HT1080 (cell line): ENCODE measurements around the gene SIX5. TPM values are rescaled to one million over a fixed set of nuclear protein-coding genes. Genes with fewer than 3 reads are reported as not detected.

ENCODE experiments used
- DNase-seq: peaks from one replicate; pipeline ENCODE4 v3.0.0-alpha.2; 2015; ENCODE audit warnings: low read depth
- total RNA-seq: library from RNA; depleted of rRNA; stranded (reverse); fragments of >200 nt; shearing (Covaris generic); gene quantifications from 2 replicates; pipeline ENCODE4 v1.2.3, GENCODE V29; 2014

SIX5 gene
- total RNA-seq, 1 experiment from 2014 or later: 7.7 TPM

- no peak for DNase-seq
Observed at GRCh38 chr19:45793178-45793564, 24.1 kb upstream of the SIX5 start.

- peak; percentile 98 for DNase-seq
Observed at GRCh38 chr19:45792470-45793177, 23.6 kb upstream of the SIX5 start, which contains the start of gene DMWD. DMWD (minus strand) TSS chr19:45792845; CDS start chr19:45792756, 89 bp downstream.

GRCh38 chr19:45791744-45792469, 22.9 kb upstream of the SIX5 start:
- no peak for DNase-seq

- DNase-seq: no peak
Observed at GRCh38 chr19:45790942-45791341, 21.9 kb upstream of the SIX5 start.

- no peak for DNase-seq
Observed at GRCh38 chr19:45789035-45789786, 20.2 kb upstream of the SIX5 start.

GRCh38 chr19:45786533-45786894, 17.5 kb upstream of the SIX5 start:
- no peak for DNase-seq

- DNase-seq: no peak
Observed at GRCh38 chr19:45785781-45786532, 16.9 kb upstream of the SIX5 start.

- no peak for DNase-seq
Observed at GRCh38 chr19:45785097-45785496, 16.0 kb upstream of the SIX5 start.

GRCh38 chr19:45784096-45784495, 15.0 kb upstream of the SIX5 start:
- DNase-seq: no peak

- DNase-seq: no peak
Observed at GRCh38 chr19:45782820-45783785, 14.1 kb upstream of the SIX5 start.

GRCh38 chr19:45782162-45782691, 13.2 kb upstream of the SIX5 start, which contains the start of gene DMPK:
DMPK (minus strand) TSS chr19:45782490; CDS start chr19:45782352, 138 bp downstream.
- DNase-seq: no peak

- DNase-seq: no peak
Observed at GRCh38 chr19:45781214-45782161, 12.4 kb upstream of the SIX5 start.

- DNase-seq: no peak
Observed at GRCh38 chr19:45780448-45781213, 11.6 kb upstream of the SIX5 start.

GRCh38 chr19:45780146-45780447, 11.0 kb upstream of the SIX5 start:
- no peak for DNase-seq

- DNase-seq: no peak
Observed at GRCh38 chr19:45779231-45780145, 10.4 kb upstream of the SIX5 start.

- DNase-seq: no peak
Observed at GRCh38 chr19:45778010-45778661, 9.1 kb upstream of the SIX5 start.
